ENCODE results near the gene RAB18.
"Not testable (repeated sequence)": the region's sequence is repeated elsewhere in the genome, so short reads cannot be mapped to it uniquely, and the experiment has no call there.

Gene RAB18

DNA sequence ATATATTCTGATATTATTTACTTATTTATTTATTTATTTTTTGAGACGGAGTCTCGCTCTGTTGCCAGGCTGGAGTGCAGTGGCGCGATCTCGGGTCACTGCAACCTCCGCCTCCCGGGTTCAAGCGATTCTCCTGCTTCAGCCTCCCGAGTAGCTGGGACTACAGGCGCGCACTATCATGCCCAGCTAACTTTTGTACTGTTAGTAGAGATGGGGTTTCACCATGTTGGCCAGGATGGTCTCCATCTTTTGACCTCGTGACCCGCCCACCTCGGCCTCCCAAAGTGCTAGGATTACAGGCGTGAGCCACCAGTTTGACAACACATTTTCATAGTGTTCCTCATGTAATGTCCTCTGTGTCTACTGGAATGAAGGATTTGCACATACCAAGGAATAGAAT lies 1.4 kb downstream of the RAB18 start:
- not testable (repeated sequence) for DNase-seq

DNA sequence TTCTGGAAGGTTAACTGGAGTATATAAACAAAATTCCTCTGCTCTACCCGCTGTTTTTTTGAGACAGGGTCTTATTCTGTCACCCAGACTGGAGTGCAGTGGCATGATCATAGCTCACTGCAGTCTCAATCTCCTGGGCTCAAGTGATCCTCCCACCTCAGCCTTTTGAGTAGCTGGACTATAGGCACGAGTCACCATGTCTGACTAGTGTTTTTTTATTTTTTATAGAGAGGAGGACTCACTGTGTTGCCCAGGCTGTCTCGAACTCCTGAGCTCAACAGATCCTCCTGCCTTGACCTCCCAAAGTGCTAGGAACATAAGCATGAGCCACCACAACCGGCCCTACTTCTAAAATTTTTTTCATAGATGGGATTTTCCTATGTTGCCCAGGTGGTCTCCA lies 2.2 kb downstream of the RAB18 start:
- DNase-seq: no peak

DNA sequence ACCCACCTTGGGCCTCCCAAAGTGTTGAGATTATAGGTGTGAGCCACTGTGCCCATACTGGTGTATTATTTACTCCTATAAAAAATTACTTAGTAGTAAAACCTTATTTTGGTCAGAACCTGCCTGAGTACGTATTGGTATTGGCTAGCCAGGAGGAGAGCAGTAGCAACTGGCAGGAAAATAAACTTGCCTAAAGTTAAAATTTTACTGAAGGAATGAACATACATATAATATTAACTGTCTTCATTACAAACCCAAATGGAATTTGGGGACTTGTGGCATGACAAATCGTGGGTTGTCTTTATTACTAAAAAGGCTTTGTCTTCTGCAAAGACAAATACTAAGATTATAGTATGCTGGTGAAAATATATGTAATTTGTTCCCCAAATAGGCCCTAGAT lies 8.4 kb downstream of the RAB18 start:
- DNase-seq: no peak

DNA sequence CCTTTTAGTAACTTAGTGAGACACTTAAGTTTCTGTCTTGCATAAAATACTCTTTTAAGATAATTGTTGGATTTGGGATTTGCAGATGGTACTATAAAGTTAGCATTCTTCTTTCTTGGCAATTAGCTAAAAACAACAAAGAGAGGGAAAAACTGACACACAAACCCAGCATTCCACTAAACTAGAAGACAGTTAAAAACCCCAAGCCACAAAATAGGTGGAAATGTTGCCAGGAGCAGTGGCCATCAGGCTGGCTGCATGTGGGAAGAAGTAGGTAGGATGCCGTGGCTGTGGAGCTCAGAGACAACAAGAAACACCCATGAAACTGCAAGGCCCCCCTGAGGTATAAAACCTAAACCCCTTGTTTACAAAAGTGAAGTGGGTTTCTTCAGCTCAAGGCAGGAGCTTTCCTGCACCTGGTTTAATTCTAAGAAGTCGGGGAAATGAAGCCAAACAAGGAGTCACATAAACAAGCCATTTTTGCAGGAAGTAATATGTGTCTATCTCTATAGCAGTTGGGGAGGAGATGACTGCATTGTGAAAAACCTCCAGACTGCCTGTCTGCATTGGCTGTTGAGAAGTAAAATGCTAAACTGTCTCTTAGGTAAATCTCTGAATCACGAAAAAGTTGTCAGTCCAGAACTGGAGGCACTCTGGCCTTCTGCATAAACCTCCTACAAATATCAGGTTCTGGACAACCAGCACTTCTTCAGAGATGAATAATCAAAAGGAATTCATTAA lies 9.5 kb downstream of the RAB18 start:
- peak in 1 of 5 donors; percentile 43 for DNase-seq

DNA sequence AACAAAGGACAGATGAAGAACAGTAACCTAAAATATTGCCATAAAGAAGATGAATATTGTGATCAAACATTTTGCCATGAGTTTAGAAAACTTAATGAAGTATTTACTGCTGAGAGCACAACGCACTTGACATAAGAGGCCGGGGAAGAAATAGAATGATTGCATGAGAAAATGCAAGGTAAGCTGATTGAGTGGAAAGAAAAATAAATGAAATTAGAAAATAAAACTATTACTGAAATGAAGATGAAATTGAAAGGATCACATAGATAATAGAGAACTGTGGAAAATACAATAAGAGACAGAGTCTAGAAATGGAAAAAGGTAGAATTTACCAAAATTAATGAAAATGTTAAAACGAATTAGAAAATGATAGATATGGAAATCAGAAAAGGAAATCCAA lies 10.1 kb downstream of the RAB18 start:
- DNase-seq: no peak

DNA sequence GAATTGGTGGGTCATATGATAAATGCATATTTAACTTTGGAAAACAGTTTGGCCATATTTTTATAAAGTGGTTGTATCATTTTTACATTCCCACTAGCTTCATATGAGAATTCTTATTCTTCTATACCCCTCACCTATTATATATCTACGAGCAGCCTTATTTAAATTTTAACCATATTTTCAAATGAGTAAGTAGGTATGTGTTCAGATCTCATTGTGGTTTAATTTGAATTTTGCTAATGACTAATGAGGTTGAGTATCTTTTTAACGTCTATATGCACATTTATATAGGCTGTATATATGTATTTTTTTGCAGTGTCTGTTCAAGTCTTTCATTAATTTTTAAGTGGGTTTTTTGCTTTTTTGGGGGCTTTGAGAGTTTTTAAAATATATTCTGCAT lies 14.2 kb downstream of the RAB18 start:
- DNase-seq: no peak

DNA sequence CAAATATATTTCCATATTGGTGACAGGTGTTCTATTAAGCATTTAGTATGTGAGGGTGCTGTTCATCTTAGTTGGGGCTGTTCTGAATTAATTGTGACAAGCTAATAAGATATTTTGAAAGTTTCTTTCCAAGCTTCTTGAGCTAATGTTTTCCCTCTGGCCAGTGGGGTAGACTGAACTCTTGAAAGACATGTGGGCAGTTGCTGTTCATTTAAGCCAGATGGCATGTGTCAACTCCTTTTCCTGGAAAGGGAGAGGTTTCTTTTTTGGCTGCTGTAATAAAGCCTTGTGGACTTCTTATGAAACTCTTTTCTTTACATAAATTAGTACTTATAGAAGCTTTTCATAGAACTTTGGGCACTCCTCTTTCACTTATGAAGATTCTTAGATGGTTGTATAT lies 21.7 kb downstream of the RAB18 start:
- DNase-seq: no peak

DNA sequence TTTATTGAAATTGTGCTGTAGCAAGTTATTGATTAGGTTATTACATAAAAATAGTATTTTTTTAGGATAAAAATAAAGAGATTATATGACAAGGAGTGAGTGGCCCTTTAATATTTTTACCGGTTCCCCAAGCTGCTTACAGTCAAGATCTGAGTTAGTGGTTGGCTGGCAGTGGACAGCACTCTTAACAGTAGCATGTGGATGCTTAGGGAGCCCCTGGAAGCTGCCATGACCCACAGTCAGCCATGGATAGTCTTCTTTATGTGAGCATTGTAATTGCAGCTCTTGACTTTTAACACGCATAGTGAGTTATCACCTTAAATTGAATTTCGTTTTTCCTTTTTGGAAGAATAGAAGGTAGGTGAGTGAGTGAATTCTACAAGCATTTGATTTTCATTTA lies 22.1 kb downstream of the RAB18 start:
- DNase-seq: no peak

DNA sequence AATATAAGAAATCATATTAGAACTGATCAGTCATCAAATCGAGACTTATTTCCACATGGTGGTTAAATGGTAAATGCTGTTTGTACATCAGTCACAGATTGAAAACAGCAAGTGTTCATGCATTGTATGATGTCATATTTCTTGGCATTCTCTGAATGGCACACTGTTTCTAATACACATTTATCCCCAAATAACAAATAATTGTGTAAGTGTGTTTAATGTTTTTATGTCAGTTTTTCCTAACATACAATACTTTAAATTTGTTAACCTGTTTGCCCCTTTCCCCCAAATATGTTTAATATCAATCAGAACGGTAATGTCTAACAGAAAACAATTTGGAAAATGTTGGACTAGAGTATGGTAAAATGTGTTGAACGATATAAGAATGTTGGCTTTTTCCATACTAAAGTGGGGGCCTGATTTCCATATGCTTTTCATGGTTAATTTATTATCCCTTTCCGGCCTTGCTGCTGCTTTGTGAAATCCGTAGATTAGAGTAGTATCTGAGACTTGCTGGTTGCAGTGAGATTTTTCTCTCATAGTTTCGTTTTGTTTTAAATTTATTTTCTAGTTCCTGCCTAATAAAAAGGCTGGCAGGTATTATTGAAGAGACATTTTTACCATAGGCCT lies 23.7 kb downstream of the RAB18 start:
- no peak for DNase-seq

DNA sequence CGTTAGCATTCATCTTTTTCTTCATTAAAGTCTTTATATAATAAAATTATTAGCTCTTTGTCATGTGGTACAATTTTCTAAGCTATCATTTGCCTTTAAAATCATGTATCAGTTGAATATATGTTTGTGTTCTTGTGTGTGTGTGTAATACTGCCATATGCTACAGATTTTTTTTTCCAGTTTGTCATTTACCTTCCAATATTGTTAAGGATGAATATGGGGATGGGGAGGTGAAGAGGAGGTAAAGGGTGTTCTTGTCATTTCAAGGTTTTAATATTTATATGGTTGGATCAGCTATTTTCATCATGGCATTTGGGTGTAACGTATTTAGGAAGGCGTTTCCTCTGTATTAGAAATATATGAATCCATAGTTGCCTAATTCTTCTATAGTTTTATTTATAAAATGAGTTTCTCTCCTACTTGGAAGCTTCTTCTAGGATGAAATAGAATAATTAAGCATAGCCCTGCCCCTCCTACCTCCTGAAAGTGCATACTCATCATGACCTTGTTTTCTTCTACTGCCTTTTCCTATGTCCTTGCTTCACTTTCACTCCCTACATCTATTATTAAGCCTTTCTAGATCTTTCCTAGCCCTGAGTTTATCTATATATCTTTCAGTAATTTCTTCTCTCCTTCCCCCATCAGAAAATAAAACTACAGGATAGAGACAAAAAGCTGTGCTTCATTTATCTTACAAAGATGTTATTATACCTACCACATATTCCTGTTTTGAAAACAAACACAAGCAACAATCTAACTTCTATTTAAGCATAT lies 25.1 kb downstream of the RAB18 start:
- no peak for DNase-seq

DNA sequence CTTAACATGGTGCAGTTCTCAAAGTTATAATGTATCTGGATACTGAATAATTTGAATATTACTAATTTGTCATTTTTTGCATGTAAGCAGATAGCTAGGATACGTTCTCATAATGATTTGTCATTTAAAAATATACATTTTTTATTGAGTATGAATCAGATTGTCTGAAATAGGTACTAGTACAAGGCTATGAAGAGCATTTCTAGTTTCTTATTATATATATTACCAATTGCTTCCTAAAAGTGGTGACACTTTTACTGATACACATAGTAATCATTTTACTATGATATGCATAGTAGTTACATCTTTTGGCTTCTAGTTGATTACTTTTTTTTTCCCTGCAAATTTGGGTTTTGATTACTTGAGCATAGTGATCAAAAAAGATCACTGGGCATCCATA lies 26.4 kb downstream of the RAB18 start:
- no peak for DNase-seq

DNA sequence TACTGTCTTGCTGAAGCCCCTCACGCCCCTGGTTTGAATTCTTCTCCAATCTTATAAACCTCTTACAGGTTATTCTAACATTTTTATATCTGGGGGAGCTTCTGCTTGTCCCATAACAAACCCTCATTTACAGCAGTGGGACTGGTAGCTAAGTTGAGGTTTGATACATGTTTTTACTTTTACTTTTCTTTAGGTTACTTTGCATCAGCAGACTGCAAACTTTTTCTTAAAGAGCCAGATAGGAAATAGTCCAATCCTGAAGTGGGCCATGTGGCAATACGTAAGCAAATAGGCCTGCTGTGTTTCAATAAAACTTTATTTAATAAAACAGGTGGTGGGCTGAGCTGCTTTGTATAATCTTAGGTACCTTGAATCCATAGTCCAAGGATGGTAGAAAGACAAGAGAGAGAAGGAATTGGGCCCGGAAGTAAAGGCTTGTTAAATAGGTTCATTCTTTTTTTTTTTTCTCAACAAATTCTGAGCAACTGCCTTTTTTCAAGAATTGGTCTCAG lies 27.3 kb downstream of the RAB18 start:
- DNase-seq: no peak

DNA sequence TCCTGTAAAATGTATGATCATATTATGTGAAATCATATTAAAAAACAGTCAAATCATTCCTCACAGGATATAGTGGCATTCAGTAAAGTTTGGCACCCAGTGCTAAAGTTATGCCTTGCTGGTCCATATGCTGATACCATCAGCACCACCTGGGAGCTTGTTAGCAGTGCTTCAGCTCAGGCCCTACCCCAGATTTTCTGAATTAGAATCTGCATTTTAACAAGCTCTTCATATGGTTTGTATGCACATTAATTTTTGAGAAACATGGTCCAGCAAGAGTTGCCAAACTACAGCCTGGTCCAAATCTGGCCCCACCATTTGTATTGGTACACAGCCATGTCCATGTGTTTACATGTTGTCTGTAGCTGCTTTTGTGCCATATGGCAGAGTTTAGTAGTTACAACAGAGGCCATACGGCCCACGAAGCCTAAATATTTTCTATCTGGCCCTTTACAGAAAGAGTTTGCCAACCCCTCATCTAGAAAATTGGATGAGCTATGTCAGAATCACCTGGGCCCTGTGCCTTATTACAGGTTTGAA lies 30.1 kb downstream of the RAB18 start:
- no peak for DNase-seq

DNA sequence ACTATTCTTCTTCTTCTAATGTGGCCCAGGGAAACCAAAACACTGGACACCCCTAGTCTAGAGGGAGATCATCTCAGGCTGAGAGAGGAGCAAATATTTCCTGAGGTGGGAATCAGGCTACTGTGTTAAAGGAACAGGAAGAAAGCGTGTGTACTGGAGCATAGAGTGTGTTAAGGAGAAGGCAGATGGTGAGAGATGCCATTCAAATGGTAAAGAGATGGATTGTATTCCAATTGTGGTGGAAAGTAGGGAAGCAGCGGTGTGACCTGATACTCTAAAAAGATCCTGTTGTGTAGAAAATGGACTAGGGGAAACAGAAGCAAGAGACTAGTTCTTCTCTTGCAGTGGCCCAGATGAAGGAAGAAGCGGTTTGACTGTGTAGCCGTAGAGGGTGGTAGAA lies 31.2 kb downstream of the RAB18 start:
- DNase-seq: no peak

DNA sequence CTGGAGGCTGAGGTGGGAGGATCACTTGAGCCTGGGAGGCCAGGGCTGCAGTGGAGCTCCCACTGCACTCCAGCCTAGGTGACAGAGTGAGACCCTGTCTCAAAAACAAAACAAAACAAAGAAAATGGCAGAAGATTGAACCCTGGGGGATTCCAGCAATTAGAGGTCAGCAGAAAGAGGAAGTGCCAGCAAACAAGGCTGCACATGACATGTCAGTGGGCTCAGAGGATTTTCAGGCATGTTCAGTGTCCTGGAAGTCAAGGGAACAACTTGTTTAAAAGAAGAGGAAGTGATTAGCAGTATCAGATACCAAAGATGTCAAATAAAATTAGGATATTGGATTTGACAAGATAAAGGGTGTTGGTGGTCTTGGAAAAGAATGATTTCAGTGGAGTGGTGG lies 32.3 kb downstream of the RAB18 start:
- DNase-seq: no peak

DNA sequence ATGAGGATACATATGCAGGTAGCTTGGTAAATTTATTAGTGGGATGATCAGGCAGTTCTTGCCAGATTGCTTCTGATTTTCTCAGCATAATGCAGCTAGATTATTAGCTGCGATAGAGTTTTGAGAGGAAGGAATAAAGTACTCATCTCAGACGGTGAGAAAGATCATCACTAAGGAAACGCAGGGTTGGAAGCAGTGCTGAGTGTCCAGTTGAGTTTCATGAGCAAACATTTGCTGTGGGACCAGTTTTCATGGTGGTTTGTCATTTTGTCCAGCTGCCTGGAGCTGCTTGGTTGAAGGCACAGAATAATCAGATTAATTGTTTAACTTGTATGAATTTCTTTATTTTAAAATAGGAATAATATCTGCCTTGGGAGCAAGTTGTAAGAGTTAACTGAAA lies 33.1 kb downstream of the RAB18 start:
- DNase-seq: no peak

DNA sequence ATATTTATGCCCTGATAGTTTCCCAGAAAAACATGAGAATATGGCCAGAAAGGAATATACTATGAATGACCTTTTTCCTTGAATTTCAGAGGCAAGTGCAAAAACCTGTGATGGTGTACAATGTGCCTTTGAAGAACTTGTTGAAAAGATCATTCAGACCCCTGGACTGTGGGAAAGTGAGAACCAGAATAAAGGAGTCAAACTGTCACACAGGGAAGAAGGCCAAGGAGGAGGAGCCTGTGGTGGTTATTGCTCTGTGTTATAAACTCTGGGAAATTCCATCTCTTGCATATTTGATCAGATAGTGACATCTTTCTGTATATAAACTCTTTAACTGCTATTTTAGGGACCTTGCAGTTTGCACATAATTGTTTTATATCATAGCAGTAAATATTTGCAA lies 33.7 kb downstream of the RAB18 start:
- DNase-seq: no peak

DNA sequence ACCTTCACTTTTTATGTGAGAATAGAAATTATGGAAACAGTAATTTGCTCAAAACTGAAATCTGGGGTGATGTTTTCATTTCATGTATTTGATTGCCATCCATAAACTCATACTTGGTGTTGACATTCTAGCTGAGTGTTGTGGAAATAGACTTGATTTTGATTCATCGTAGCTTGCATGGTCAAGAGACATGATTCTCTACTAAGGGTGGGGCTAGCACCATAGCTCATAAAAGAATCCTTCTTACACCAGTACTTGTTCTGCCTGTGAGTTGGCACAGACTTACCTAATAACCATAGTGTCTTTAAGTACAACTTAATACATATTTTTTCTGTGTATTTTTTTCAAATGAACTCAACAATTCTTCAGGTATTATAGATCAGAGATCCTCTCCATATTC lies 36.6 kb downstream of the RAB18 start:
- DNase-seq: no peak

DNA sequence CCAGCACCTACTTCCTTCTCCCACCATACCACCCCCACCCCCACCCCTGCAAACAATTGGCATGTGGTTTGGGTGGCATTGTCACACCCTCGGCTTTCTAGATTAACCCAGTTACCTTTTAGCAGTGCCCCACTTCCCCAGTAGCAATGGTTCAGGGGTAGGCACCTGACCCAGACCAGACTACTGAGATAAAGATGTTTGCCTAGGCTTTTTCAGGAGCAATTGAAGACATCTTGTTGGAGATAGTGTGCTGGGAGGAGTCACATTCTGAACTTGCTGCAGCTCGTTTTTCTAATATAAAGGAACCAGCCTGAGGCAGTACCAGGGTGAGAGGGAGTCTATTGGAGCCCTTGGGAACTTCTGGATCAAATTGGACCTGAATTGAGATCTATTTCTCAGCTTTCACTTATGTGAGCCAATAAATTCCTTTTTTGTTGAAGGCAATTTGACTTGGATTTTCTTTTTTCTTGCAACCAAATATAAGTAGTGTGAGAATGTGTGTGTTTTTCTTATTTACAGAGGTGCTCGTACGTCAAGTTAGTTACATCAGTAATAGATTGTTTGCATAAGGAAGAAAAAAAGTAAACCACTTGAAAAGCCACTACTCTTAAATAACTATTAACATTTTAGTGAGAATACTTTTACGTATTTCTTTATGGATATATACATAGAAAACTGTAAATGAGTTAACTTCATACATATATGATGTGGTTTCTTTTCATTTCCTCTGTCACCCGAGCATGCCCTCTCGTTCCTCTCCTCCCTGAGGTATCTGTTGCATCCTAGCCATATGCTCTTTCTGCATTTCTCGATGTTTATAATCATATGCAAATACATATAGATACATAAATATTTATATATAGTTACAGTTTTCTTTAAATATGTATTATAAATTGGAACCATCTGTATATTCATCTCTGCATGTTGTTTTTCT lies 38.0 kb downstream of the RAB18 start:
- DNase-seq: no peak

DNA sequence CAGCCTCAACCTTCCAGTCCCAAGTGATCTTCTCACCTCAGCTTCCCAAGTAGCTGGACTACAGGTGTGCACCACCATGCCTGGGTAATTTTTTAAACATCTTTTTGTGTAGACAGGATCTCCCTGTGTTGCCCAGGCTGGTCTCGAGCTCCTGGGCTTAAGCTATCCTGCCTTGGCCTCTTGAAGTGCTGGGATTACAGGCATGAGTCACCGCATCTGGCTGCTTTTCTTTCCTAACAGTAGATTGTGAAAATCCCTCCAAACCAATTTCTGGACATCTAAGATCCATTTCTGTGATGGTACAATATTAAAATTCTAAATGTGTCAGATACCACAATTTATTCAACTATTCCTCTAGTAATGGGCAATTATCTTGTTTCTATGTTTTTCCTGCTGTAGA lies 38.7 kb downstream of the RAB18 start:
- DNase-seq: no peak

DNA sequence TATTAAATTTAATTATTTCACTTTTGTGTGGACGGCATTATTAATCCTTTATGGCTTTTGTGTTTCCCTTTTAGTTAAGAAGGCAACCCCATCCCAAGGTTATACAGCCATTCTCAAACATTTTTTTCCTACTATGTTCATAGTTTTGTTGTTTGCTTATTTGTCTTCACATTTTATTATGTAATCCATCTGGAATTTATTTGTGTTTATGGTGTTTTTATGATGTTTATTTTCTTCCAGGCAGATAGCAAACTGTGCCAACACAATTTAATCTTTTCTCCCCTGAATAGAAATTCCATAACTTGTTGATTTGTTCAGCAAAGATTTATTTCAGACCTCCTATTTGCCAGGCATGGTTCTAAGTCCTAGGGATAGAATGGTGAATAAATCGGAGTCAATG lies 42.9 kb downstream of the RAB18 start:
- DNase-seq: no peak

DNA sequence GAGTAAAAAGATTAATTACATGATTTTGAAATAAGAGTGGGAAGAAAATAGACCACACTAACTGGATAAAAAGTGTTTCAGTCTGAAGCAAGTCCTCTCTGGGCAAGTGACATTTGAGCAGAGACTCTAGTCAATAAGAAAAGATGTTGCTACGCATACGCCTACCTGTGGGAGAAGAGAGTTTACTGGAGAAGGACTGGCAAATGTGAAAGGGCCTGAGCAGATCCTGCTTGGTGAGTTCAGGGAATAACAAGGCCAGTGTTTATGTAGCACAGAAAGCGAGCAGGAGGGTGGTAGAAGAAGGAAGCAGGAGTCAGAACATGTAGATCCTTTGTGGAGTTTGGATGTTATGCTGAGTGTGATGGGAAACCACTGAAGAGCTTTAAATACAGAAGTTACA lies 43.4 kb downstream of the RAB18 start:
- no peak for DNase-seq
